Prostate gland (tissue), 2 donors: ENCODE data around the gene C11orf58. TPM values are rescaled to one million over a fixed set of nuclear protein-coding genes. Genes with fewer than 3 reads are reported as not detected.

Source experiments
- DNase-seq: peaks from one replicate; pipeline ENCODE4 v3.0.0-alpha.2; 2019; ENCODE audit warnings: low spot score
- H3K27ac ChIP-seq, 2 donors: fragments of 200-600 bp; sonication (generic); 2 replicates each; pipeline ENCODE4 v1.5.1; 2017 to 2019
- H3K27me3 ChIP-seq: fragments of 200-600 bp; sonication (generic); replicated peaks from 2 replicates; pipeline ENCODE4 v1.5.1; 2019; ENCODE audit not compliant: insufficient read depth
- H3K36me3 ChIP-seq, 2 donors: fragments of 200-600 bp; sonication (generic); 1 replicate in 1 of 2; 2 replicates in 1 of 2; pipeline versions ENCODE4 v1.5.1 to v1.8.1; 2017 to 2019
- H3K4me1 ChIP-seq: fragments of 200-600 bp; sonication (generic); replicated peaks from 2 replicates; pipeline ENCODE4 v1.5.1; 2019
- H3K4me3 ChIP-seq, 2 donors: fragments of 200-600 bp; sonication (generic); 2 replicates each; pipeline ENCODE4 v1.5.1; 2017 to 2019
- H3K9me3 ChIP-seq: fragments of 200-600 bp; sonication (generic); 2 replicates; pipeline ENCODE4 v1.5.1; 2017
- CTCF ChIP-seq, 4 experiments: fragments of 200-600 bp in 2 of 4; fragments of 450-650 bp in 2 of 4; sonication (generic) in 2 of 4; IDR thresholded peaks; 1 replicate in 3 of 4; 2 replicates in 1 of 4; pipeline ENCODE4 v1.5.1; 2016 to 2019; ENCODE audit warnings: antibody characterized with exemption in 4 of 4, mild to moderate bottlenecking in 2 of 4, moderate library complexity in 2 of 4
- POLR2A ChIP-seq: fragments of 450-650 bp; IDR thresholded peaks from one replicate; pipeline ENCODE4 v1.6.1; 2016; ENCODE audit warnings: antibody characterized with exemption, mild to moderate bottlenecking
- POLR2AphosphoS5 ChIP-seq: sonication (generic); formaldehyde crosslinking; IDR thresholded peaks from one replicate; pipeline ENCODE4 v1.6.1; 2017; ENCODE audit warnings: antibody characterized with exemption
- WGBS: methylation state at CpG from one replicate; pipeline ENCODE4 v1.1.5; 2018; 5-methylcytosine and 5-hydroxymethylcytosine counted together
- intact Hi-C: fragments of 100-400 bp; cut with DNase I; formaldehyde crosslinking; loops from one replicate; pipeline ENCODE4 v1.14.2; 2022
- total RNA-seq, 2 donors: library from RNA; depleted of rRNA; stranded (reverse); fragments of >200 nt; gene quantifications; one replicate each; pipeline ENCODE4 v1.1.0, GENCODE V29; 2016

Gene C11orf58
- total RNA-seq, 2 donors from 2014 or later, result 128 to 171 TPM

GRCh38 chr11:16780698-16781550 lies 42.5 kb downstream of the C11orf58 start:
- Histone ChIP-seq H3K4me1 (no peaks in the 10 kb centered on the region), H3K36me3 (no peaks in the 10 kb centered on the region), H3K4me3 (no peak overlapping the region), H3K9me3 (no peaks in the 10 kb centered on the region), H3K27me3 (no peaks in the 10 kb centered on the region), H3K27ac (no peak overlapping the region)
- no peak for DNase-seq
- TF ChIP-seq POLR2A, result no peak
- no peak for TF ChIP-seq POLR2AphosphoS5
- TF ChIP-seq CTCF (IDR thresholded peaks at IDR 0.05), result no peak
- intact Hi-C loops, result loop anchor here (10.0 kb wide), 1 partner anchor 284 kb away; no protein-coding TSS in a partner anchor
- WGBS, result 91% methylated on average over 19 of the region's 19 CpGs

DNA sequence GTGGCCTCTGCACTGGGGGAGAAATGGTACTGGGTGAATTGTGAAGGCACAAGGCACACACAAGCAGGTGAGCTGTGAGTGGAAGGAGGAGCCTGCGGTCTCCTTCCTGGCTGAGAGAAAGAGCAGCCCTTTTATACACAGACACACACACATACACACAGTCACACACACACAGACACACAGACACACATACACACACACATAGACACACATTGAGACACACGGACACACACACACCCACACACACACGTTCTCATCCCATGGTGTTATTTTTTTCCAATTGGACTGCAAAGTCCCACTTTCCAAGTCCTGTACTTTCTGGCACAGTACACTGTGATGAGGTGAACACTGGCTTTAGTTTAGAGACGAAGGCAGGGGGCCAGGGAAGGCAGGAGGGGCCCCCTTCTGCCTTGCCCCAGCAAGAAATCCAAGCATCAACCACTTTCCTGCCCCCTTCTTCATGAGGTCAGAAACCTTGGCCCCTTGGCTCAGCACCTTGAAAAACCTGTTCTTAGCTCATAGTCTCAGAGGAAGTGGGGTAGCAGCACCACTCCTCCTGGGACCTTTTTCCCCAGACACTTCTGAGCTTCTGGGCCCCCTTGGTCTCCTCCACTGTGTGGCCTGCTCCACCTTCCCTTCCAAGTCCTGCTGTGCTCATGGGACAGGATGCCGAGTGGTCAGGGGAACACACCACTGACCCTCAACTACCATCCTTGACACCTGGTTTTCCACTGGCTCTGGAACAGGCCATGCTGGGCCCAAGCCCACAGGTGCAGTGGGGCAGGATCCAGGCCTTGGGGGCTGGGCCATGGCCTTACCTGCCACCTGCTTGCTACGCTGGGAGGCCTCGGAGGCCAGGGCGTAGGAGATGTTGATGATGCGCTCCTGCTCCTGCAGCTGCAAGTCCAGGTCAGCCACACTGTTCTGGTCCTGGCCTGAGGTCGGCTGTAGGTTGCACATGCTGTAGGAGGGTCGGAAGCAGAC lies 43.8 kb downstream of the C11orf58 start:
- WGBS, result 67% methylated on average over 11 of the region's 11 CpGs
- no peak overlapping the region for H3K4me3 ChIP-seq
- no peaks in the 10 kb centered on the region for H3K27me3 ChIP-seq
- TF ChIP-seq CTCF (IDR thresholded peaks at IDR 0.05) (no peak), POLR2A (no peak)
- intact Hi-C loops, result loop anchor here (10.0 kb wide), 1 partner anchor 283 kb away; no protein-coding TSS in a partner anchor
- H3K4me1 ChIP-seq, result no peaks in the 10 kb centered on the region
- no peak overlapping the region for H3K27ac ChIP-seq
- DNase-seq, result no peak
- H3K9me3 ChIP-seq, result no peaks in the 10 kb centered on the region
- H3K36me3 ChIP-seq, result no peaks in the 10 kb centered on the region

DNA sequence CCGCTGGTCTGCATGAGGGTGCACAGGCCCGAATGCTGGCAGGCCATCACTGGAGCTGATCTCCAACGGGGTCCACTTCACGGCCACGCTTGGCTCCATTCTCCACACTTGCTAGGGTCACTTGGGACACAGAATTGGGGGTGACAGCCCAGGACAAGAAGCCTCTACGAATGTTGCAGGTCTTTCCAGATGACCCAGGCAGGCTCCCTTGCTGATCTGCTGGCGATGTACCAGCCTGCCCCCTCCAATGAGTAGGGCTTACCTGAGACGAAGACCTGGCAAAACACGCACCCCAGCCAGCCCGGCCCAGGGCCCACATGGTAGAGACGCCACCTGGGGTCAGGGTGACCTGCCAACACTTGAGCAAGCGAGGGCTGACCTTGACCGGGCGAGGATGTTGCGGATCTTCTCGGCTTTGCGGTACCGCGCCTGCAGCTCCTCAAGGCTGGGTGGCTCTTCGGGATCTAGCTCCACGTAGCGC lies 44.9 kb downstream of the C11orf58 start:
- Histone ChIP-seq H3K9me3 (no peaks in the 10 kb centered on the region), H3K27ac (no peak overlapping the region), H3K36me3 (no peaks in the 10 kb centered on the region), H3K27me3 (no peaks in the 10 kb centered on the region), H3K4me1 (no peaks in the 10 kb centered on the region), H3K4me3 (no peak overlapping the region)
- intact Hi-C loops, result loop anchor here (10.0 kb wide), 1 partner anchor 281 kb away; no protein-coding TSS in a partner anchor
- TF ChIP-seq POLR2A (no peak), CTCF (IDR thresholded peaks at IDR 0.05) (no peak), POLR2AphosphoS5 (no peak)
- WGBS, result 94% methylated on average over 22 of the region's 22 CpGs
- no peak for DNase-seq

DNA sequence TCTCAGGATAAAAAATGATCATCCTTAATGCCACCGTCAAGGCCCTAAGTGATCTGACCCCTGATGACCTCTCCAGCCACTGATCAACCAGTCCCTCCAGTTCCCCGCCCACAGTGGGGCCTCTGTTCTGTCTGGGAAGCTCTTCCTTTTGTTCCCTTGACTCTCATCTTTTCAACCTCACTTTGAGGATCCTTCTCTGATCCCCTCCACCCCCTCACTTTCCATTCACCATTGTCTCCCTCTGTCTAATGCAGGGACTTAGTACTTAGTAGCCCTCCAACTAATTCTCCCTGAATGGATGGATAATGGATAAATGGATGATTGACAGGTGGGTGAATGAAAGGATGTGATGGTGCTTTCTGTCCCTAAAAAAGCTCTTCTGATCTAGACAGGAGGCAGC lies 45.6 kb downstream of the C11orf58 start:
- Histone ChIP-seq H3K27ac (no peak overlapping the region), H3K4me1 (no peaks in the 10 kb centered on the region), H3K4me3 (no peak overlapping the region), H3K9me3 (no peaks in the 10 kb centered on the region), H3K27me3 (no peaks in the 10 kb centered on the region), H3K36me3 (no peaks in the 10 kb centered on the region)
- no peak for TF ChIP-seq CTCF (IDR thresholded peaks at IDR 0.05)
- intact Hi-C loops, result loop anchor here (10.0 kb wide), 1 partner anchor 281 kb away; no protein-coding TSS in a partner anchor
- 72% methylated on average over 2 of the region's 2 CpGs for WGBS
- no peak for DNase-seq
